Measurements from ENCODE around the gene SDF4.

The SDF4 gene

GRCh38 chr1:1259951-1260600 is 28.3 kb upstream of the SDF4 start:
- no peak for TF ChIP-seq NFIC (IDR thresholded peaks at IDR 0.05)
- no peak for TF ChIP-seq TAF1 (IDR thresholded peaks at IDR 0.05; ENCODE audit: low read depth)
- TF ChIP-seq EP300 (IDR thresholded peaks at IDR 0.05; ENCODE audit: borderline replicate concordance), result no peak
- TF ChIP-seq, protein P1, sequence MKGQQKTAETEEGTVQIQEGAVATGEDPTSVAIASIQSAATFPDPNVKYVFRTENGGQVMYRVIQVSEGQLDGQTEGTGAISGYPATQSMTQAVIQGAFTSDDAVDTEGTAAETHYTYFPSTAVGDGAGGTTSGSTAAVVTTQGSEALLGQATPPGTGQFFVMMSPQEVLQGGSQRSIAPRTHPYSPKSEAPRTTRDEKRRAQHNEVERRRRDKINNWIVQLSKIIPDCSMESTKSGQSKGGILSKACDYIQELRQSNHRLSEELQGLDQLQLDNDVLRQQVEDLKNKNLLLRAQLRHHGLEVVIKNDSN (IDR thresholded peaks at IDR 0.05), result no peak
- no peak for TF ChIP-seq YY1 (IDR thresholded peaks at IDR 0.05; ENCODE audit: low read depth)
- no peak for TF ChIP-seq TCF12 (IDR thresholded peaks at IDR 0.05; ENCODE audit: low read depth)
- TF ChIP-seq RAD21 (IDR thresholded peaks at IDR 0.05; ENCODE audit: low read depth), result no peak
- TF ChIP-seq, protein P2, sequence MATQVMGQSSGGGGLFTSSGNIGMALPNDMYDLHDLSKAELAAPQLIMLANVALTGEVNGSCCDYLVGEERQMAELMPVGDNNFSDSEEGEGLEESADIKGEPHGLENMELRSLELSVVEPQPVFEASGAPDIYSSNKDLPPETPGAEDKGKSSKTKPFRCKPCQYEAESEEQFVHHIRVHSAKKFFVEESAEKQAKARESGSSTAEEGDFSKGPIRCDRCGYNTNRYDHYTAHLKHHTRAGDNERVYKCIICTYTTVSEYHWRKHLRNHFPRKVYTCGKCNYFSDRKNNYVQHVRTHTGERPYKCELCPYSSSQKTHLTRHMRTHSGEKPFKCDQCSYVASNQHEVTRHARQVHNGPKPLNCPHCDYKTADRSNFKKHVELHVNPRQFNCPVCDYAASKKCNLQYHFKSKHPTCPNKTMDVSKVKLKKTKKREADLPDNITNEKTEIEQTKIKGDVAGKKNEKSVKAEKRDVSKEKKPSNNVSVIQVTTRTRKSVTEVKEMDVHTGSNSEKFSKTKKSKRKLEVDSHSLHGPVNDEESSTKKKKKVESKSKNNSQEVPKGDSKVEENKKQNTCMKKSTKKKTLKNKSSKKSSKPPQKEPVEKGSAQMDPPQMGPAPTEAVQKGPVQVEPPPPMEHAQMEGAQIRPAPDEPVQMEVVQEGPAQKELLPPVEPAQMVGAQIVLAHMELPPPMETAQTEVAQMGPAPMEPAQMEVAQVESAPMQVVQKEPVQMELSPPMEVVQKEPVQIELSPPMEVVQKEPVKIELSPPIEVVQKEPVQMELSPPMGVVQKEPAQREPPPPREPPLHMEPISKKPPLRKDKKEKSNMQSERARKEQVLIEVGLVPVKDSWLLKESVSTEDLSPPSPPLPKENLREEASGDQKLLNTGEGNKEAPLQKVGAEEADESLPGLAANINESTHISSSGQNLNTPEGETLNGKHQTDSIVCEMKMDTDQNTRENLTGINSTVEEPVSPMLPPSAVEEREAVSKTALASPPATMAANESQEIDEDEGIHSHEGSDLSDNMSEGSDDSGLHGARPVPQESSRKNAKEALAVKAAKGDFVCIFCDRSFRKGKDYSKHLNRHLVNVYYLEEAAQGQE (IDR thresholded peaks at IDR 0.05; ENCODE audit: low read depth), result no peak
- TF ChIP-seq EGR1 (IDR thresholded peaks at IDR 0.05), result no peak

- no peak for TF ChIP-seq FOXM1 (IDR thresholded peaks at IDR 0.05; ENCODE audit: borderline replicate concordance, low read depth)
- no peak for TF ChIP-seq TEAD4 (IDR thresholded peaks at IDR 0.05)
- no peak for TF ChIP-seq CEBPB (IDR thresholded peaks at IDR 0.05)
- TF ChIP-seq RAD21 (IDR thresholded peaks at IDR 0.05; ENCODE audit: low read depth), result no peak
- TF ChIP-seq, protein P1 (IDR thresholded peaks at IDR 0.05), result no peak
- TF ChIP-seq EP300 (IDR thresholded peaks at IDR 0.05; ENCODE audit: borderline replicate concordance), result no peak
- TF ChIP-seq ZBTB7A (IDR thresholded peaks at IDR 0.05; ENCODE audit: low read depth), result no peak
- TF ChIP-seq, protein P3, sequence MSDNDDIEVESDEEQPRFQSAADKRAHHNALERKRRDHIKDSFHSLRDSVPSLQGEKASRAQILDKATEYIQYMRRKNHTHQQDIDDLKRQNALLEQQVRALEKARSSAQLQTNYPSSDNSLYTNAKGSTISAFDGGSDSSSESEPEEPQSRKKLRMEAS (IDR thresholded peaks at IDR 0.05), result no peak
- no peak for TF ChIP-seq EGR1 (IDR thresholded peaks at IDR 0.05)
- TF ChIP-seq YY1 (IDR thresholded peaks at IDR 0.05; ENCODE audit: low read depth), result no peak
- TF ChIP-seq NFIC (IDR thresholded peaks at IDR 0.05), result no peak
- no peak for TF ChIP-seq TAF1 (IDR thresholded peaks at IDR 0.05; ENCODE audit: low read depth)
- TF ChIP-seq, protein P2 (IDR thresholded peaks at IDR 0.05; ENCODE audit: low read depth), result no peak
- no peak for TF ChIP-seq CREB1 (IDR thresholded peaks at IDR 0.05; ENCODE audit: low read depth)
Observed at GRCh38 chr1:1259540-1259939, 27.7 kb upstream of the SDF4 start.

GRCh38 chr1:1259119-1259488 is 27.3 kb upstream of the SDF4 start:
- TF ChIP-seq CREB1 (IDR thresholded peaks at IDR 0.05; ENCODE audit: low read depth) (no peak), YY1 (IDR thresholded peaks at IDR 0.05; ENCODE audit: low read depth) (no peak)

- TF ChIP-seq EGR1 (IDR thresholded peaks at IDR 0.05), result no peak
Observed at GRCh38 chr1:1256956-1257871, 25.4 kb upstream of the SDF4 start.

DNA sequence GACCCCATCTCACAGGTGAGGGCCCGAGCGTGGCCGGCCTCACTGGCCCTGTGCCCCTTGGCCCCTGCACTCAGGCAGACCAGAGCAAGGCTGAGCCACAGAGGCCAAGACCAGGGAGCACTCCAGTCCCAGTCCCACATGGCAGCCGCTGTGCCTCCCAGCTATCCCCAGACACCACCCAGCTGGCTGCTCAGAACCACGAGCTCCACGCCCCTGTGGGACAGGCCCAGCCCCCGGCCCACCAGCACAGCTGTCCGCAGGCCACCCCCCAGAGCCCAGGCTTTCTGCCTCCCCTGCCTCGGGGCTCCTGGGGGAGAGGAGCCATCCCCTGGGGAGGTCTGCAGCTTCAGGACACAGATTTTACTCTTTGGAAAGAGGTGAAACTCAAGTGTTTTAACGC is 23.8 kb upstream of the SDF4 start:
- TF ChIP-seq ZBTB7A (IDR thresholded peaks at IDR 0.05; ENCODE audit: low read depth) (no peak), TAF1 (IDR thresholded peaks at IDR 0.05; ENCODE audit: low read depth) (no peak), FOXM1 (IDR thresholded peaks at IDR 0.05; ENCODE audit: borderline replicate concordance, low read depth) (no peak), YY1 (IDR thresholded peaks at IDR 0.05; ENCODE audit: low read depth) (no peak)

DNA sequence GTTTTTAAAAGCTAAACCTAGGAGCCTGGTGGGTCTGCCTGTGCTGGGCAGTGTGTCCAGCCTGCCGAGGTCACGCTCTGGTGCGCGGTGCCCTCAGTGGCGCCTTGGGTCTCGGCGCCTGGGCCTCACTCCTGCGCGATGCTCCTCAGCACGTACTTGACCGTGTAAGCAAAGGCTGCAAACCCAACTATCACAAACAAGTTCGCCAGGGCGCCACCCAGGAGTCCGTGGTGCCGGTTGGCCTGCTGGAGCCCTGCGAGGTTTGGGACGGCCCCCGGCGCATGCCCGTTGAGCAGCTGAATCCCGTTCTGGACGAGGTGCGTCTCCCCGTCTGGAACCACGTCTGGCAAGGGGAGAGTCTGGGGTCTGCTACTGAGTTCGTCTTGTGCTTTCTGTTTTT is 23.3 kb upstream of the SDF4 start:
- TF ChIP-seq, protein P1 (IDR thresholded peaks at IDR 0.05), result no peak
- TF ChIP-seq CEBPB (IDR thresholded peaks at IDR 0.05), result no peak
- TF ChIP-seq CREB1 (IDR thresholded peaks at IDR 0.05; ENCODE audit: low read depth), result no peak
- no peak for TF ChIP-seq TEAD4 (IDR thresholded peaks at IDR 0.05)
- no peak for TF ChIP-seq RAD21 (IDR thresholded peaks at IDR 0.05; ENCODE audit: low read depth)

Measured in Ishikawa (cell line).